ENCODE data around the gene ZEB2.

The ZEB2 gene

GRCh38 chr2:144412709-144413108 is 107.2 kb downstream of the ZEB2 start:
- DNase-seq: no peak

- DNase-seq: no peak
Observed at GRCh38 chr2:144411473-144411872, 108.4 kb downstream of the ZEB2 start.

- no peak for DNase-seq
Observed at GRCh38 chr2:144409241-144409640, 110.7 kb downstream of the ZEB2 start.

- no peak for DNase-seq
Observed at GRCh38 chr2:144407262-144407661, 112.7 kb downstream of the ZEB2 start.

- no peak for DNase-seq
Observed at GRCh38 chr2:144405982-144406788, 113.7 kb downstream of the ZEB2 start.

GRCh38 chr2:144405321-144405720 is 114.6 kb downstream of the ZEB2 start:
- no peak for DNase-seq

GRCh38 chr2:144404586-144405314 is 115.2 kb downstream of the ZEB2 start:
- DNase-seq: no peak

GRCh38 chr2:144403933-144404332 is 116.0 kb downstream of the ZEB2 start:
- DNase-seq: no peak

- DNase-seq: no peak
Observed at GRCh38 chr2:144402251-144402650, 117.7 kb downstream of the ZEB2 start.

- no peak for DNase-seq
Observed at GRCh38 chr2:144401036-144401435, 118.9 kb downstream of the ZEB2 start.

- no peak for DNase-seq
Observed at GRCh38 chr2:144396318-144396717, 123.6 kb downstream of the ZEB2 start.

GRCh38 chr2:144390424-144391020 is 129.4 kb downstream of the ZEB2 start:
- DNase-seq: no peak

- DNase-seq: no peak
Observed at GRCh38 chr2:144389930-144390311, 130.0 kb downstream of the ZEB2 start.

GRCh38 chr2:144389151-144389929 is 130.6 kb downstream of the ZEB2 start:
- no peak for DNase-seq

GRCh38 chr2:144385381-144385780 is 134.5 kb downstream of the ZEB2 start:
- DNase-seq: no peak

GRCh38 chr2:144383571-144384100 is 136.3 kb downstream of the ZEB2 start:
- DNase-seq: no peak

GRCh38 chr2:144382849-144383248 is 137.1 kb downstream of the ZEB2 start:
- no peak for DNase-seq

GRCh38 chr2:144381716-144382115 is 138.2 kb downstream of the ZEB2 start:
- DNase-seq: no peak

- DNase-seq: no peak
Observed at GRCh38 chr2:144379851-144380311, 140.0 kb downstream of the ZEB2 start.

- DNase-seq: no peak
Observed at GRCh38 chr2:144378551-144378950, 141.4 kb downstream of the ZEB2 start.

- DNase-seq: no peak
Observed at GRCh38 chr2:144377914-144378313, 142.0 kb downstream of the ZEB2 start.

- DNase-seq: no peak
Observed at GRCh38 chr2:144376926-144377325, 143.0 kb downstream of the ZEB2 start.

- DNase-seq: no peak
Observed at GRCh38 chr2:144376460-144376859, 143.5 kb downstream of the ZEB2 start.
